GM12865 (cell line): Measurements from ENCODE around the gene IFI6.

Experiments used
- DNase-seq: peaks from one replicate; pipeline ENCODE4 v3.0.0; 2010; ENCODE audit warnings: low read depth
- H3K4me3 ChIP-seq: 2 replicates; pipeline ENCODE4 v1.5.1; 2011; ENCODE audit warnings: mild to moderate bottlenecking, low read depth, low read length, control low read depth
- CTCF ChIP-seq: IDR thresholded peaks from 2 replicates; pipeline ENCODE4 v1.5.1; 2011; ENCODE audit warnings: low read length, control low read depth, low read depth, inconsistent platforms; ENCODE audit not compliant: insufficient read depth; ENCODE audit errors: missing control alignments

IFI6 gene

GRCh38 chr1:27656157-27656893 lies 15.7 kb downstream of the IFI6 start:
- TF ChIP-seq CTCF = peak; percentile 12
- peak; percentile 55 for DNase-seq
- no peak overlapping the region for H3K4me3 ChIP-seq

GRCh38 chr1:27655151-27655937 lies 16.6 kb downstream of the IFI6 start:
- no peak overlapping the region for H3K4me3 ChIP-seq
- TF ChIP-seq CTCF = no peak
- no peak for DNase-seq

- DNase-seq = no peak
- no peak overlapping the region for H3K4me3 ChIP-seq
- no peak for TF ChIP-seq CTCF
Observed at GRCh38 chr1:27652111-27652864, 19.7 kb downstream of the IFI6 start.

- H3K4me3 ChIP-seq = no peak overlapping the region
- no peak for TF ChIP-seq CTCF
- no peak for DNase-seq
Observed at GRCh38 chr1:27650539-27651175, 21.3 kb downstream of the IFI6 start.

- no peak for TF ChIP-seq CTCF
- no peak overlapping the region for H3K4me3 ChIP-seq
- no peak for DNase-seq
Observed at GRCh38 chr1:27650171-27650538, 21.8 kb downstream of the IFI6 start.

- no peak for TF ChIP-seq CTCF
- no peak for DNase-seq
- H3K4me3 ChIP-seq = no peak overlapping the region
Observed at GRCh38 chr1:27649306-27649635, 22.7 kb downstream of the IFI6 start.
